ENCODE measurements around the gene NFKBIA.
"Not testable (repeated sequence)": the region's sequence is repeated elsewhere in the genome, so short reads cannot be mapped to it uniquely, and the experiment has no call there.

Gene NFKBIA

DNA sequence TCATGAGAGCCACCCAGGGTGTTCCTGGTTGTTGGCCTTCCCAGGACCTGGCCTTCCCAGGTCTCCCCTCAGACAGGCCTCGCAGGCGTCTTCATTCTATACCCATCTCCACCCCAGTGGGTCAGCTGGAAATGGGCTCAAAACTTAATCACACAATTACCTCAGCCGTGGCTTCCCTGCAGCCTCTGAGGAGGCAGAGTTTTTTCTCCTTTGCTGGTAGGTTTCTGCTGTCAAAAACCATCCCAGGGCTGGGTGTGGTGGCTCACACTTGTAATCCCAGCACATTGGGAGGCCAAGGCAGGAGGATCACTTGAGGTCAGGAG is 13.2 kb downstream of the NFKBIA start:
- DNase-seq (ENCODE audit: low read depth in 4 of 4, low spot score in 1 of 4) = no peak

DNA sequence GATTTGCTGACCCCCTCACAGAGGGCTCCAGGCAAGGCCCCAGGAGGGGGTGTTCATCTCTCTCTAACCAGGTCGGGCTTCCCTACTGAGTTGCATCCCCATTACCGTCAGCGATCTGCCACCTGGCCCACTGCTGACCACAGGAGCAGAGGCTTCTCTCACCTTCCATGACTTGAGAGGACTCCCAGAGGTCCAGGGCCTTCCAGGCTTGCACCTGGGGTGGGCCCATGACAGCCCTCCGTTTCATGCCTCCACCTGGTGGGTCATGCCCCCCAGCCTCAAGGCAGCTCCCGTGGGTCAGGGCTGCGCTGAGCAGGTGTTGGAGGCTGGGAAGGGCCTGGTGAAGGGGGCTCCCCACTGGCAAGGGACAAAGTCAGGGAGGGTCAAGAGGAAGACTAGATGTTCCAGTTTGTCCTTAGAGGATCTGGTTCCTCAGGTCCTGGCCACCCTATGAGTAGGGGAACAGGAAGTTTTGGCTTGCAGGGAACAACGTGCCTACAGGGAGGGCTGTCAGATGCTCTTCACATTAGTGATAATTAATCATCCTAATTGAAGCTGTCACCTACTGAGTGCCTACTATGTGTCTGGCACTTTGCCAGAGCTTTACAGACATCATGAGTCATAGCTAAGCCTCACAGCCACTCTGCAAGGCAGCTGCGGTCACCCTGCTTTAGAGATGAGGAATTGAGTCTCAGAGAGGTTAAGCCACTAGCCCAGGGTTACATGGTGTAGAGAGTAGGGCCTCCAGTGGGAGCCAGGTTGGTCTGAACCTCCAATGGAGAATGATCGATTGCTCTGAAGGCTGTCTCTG is 13.8 kb downstream of the NFKBIA start:
- no peak for DNase-seq (ENCODE audit: low read depth in 4 of 4, low spot score in 1 of 4)

DNA sequence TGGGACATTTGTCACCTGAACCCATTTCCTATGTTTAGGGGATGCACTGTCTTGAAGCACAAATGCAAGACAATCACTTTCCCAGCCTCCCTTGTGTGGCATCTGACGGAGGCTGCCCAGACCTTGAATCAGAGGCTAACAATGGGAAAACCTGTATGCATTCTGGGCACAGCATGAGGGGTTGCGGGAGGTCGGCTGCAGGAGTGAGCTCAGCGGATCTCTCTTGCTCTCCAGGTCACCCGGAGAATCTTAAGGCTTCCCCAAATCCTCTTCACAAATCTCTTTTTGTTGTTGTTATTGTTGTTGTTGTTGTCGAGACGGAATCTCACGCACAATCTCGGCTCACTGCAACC is 15.3 kb downstream of the NFKBIA start:
- no peak for DNase-seq (ENCODE audit: low read depth in 4 of 4, low spot score in 1 of 4)

DNA sequence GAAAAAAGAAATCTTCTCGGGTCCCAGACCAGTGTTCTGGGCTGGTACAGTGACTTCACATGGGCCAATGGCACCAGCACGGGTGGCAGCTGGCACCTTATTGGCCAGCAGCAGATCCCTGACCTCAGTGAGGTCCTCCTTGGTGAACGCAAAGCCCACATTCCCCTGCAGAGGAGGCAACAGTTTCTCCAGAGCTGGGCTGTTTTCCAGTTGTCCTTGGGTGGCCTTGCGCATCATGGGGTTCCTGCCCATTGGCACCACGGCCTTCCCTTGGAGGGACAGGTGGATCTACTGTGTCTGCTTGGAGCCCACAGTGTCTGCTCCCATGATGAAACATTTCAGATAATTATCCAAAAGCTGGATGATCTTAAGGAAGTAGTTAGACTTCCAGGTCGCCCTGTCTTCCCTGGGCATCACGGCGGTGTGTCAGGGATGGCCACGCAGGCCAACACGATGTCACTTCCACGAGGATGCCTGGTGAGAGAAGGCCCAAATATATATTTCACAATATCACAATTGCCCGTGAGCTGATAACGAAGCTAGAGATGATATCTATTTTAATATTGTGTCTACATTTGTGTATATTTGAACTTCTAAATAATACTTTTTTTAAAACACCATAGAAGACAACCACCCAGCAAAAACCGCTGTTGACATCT is 15.8 kb downstream of the NFKBIA start:
- DNase-seq (ENCODE audit: low read depth in 4 of 4, low spot score in 1 of 4) = no peak

DNA sequence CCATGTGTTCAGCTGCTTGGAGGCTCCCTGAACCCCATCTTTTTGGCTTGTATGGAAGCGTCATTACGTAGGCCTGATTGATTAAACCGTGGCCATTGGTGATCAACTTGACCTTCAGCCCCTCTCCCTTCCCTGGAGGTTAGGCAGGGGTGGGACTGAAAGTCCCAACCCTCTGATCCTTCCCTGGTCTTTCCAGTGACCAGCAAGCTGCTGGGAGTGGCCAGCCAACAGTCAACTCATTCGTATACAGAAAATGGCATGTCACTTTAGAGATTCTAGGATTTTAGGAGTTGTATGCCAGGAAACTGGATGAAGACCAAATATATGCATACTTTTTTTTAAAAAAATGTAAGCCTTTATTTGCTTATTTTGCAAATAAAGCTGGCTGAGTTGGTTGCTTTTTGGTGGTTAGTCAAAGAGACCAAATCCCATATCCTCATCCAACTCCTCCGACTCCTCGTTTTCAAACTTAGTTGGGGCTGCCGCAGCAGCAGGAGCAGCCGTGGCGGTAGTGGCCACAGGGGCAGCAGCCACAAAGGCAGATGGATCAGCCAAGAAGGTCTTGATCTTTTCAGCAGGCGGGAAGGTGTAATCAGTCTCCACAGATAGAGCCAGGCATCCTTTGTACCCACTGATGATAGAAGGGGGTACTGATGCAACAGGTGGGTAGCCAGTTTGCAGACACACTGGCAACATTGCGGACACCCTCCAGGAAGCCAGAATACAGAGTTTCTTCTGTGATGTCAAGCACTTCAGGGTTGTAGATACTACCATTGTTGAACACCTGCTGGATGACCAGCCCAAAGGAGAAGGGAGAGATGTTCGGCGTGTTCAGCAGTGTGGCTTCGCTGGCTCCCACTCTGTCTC is 16.6 kb downstream of the NFKBIA start:
- DNase-seq (ENCODE audit: low read depth in 4 of 4, low spot score in 1 of 4) = no peak

DNA sequence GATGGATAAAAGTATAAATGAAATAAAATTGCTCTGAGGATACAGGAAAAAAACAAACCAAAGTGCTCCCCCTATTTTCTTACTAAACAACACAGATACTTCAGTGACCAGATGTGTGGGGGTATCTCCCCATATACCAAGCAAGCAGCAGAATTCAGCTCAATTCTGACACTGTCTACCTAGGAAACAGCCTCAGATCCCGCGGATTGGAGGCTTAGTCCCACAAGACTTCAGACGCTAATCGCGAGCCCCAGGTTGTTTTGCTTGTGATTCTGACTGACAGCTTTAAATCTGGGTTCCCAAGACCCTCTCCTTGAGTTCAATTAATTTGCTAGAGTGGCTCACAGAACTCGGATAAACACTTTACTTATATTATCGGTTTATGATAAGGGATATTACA is 17.3 kb downstream of the NFKBIA start:
- DNase-seq (ENCODE audit: low read depth in 4 of 4, low spot score in 1 of 4) = no peak

GRCh38 chr14:35386673-35387125 is 17.9 kb downstream of the NFKBIA start:
- no peak for DNase-seq (ENCODE audit: low read depth in 4 of 4, low spot score in 1 of 4)

DNA sequence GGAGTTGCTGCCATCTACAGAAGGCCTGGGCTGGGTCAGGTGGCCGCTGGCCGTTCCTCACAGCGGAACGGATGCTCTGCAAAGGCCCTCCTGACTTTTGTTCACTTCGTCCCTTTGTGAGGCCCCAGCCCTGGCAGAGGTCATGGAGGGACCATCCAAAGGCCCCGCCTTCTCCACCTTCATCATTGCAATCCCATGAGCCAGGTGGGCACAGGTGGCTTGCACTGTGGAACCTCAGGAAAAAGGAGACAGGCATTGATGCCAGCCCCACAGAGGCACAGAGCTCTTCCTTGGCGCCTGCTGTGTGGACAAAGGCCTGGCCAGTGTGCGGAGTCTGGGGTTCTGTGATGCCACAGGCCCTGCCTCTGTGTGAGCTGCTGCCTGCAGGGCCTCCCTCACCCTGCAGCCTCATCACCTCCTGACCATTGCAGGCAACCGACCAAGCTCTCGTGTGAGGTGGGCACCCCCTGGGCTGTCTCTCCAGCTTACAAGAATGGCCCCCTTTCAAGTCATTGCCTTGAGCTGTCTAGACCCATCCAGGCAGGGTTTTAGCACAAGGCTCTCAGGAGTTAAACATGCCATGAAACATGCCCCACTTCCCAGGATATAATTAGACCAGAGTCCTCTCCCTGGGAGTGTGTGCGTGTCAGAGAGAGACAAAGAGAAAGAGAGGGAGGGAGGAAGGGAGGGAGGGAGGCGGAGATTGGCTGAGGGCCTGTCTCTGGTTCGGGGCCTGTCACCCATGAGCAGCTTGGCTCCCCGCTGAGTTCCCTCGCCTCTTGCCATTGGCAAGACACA is 19.3 kb downstream of the NFKBIA start:
- no peak for DNase-seq (ENCODE audit: low read depth in 4 of 4, low spot score in 1 of 4)

DNA sequence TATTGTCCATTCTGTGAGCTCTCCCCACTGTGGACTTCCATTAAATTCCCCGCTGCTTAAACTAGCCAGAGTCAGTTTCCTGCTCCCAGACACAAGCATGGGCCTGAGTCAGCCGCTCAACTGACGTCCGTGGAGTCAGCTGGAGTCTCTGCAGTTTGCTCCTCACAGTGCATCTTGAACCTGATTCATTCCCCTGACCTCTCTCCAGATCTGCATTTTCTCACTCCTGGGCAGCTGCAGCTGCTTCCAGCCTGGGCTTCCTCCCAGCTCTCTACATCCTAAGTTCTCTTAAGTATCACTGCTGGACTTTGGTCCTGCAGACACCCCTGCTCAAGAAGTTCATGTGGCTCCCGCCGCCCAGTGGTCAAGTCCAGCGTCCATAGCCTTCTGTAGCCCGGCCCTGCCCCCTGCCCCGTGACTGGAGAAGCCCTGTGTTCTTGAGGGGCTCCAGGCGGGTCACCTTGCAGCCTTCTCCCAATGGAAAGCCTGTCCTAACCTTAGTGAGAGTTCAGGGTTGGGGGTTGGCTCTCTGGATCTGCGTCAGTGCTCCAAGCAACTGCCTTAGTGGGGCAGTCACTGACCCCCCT is 20.0 kb downstream of the NFKBIA start:
- DNase-seq (ENCODE audit: low read depth in 4 of 4, low spot score in 1 of 4) = no peak

DNA sequence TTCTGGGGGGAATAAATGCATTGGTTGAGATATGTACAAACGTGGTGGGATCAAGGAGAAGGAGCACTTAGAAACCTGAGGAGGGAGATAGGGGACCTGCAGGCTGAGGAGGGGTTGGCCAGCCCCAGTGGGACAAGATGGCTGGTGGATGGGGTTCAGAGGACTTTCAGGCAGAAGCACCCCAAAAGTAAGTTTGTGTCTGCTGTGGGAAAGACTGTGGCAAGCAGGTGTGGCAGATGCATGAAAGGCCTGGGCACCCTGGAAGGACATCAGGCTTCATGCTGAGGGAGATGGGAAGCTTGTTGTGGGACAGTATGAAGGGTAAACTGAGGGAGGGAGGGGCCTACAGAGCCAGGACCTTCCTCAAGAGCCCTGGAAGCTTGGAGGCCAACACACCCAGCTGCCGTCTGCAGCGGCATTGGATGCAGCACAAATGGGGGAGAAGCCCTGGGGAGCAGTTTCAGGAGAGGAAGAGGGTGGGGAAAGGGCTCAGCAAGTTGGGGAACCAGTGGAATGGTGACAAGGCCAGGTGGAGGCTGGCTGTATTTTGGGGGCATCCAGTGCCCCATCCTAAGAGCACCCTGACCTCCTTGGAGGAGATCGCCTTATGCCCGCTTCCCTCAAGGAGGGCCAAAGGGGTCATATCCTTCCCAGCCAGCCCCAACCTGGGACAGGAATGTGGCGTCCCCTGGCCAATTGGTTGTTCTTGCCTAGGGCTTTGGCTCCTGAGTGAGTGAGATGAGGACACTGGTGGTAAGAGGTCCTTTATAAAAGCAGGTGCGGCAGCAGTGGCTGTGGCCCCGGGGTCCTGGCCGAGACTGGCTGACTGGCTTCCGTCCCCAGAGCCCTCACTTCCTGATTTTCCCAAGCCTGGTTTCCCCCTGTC is 20.7 kb downstream of the NFKBIA start:
- DNase-seq (ENCODE audit: low read depth in 4 of 4, low spot score in 1 of 4) = no peak

- no peak for DNase-seq (ENCODE audit: low read depth in 4 of 4, low spot score in 1 of 4)
Measured at GRCh38 chr14:35380794-35381193, 23.8 kb downstream of the NFKBIA start.

- DNase-seq (ENCODE audit: low read depth in 4 of 4, low spot score in 1 of 4) = not testable (repeated sequence)
Measured at GRCh38 chr14:35379234-35379933, 25.2 kb downstream of the NFKBIA start.

- DNase-seq (ENCODE audit: low read depth in 4 of 4, low spot score in 1 of 4) = no peak
Measured at GRCh38 chr14:35378425-35379233, 25.9 kb downstream of the NFKBIA start.

DNA sequence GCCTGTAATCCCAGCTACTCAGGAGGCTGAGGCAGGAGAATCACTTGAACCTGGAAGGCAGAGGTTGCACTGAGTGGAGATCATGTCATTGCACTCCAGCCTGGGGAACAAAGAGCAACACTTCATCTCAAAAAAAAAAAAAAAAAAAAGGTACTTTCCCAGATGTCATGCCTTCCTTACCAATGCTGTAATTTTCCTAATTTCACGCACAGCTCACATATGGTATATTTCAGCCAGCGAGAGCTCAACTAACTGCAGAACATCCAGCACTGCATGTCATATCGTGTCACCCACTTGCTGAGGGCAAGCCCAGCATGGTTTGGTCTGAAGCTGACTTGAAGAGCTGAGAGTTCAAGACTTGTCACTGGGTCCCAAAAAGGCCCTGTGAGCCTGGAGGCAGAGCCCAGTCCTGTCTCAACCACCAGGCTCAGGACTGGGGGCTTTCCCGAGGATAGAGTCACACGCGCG is 29.0 kb downstream of the NFKBIA start:
- no peak for DNase-seq (ENCODE audit: low read depth in 4 of 4, low spot score in 1 of 4)

DNA sequence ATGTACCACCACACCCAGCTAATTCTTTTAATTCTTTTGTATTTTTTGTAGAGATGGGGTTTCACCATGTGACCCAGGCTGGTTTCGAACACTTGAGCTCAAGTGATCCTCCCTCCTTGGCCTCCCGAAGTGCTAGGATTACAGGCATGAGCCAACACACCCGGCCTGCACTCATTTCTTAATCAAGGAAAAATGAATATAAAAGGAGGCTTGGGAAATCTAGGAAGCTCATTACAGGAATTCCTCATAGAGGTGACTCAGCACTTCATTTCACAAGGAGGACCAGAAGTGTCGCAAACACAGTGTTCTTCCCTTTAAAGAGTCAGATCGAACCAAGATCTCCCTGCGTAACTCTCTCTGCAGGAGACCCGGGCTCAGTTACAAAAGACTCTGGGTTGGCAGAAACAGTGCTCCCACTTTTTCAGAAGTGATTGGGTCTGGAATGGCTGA is 30.3 kb downstream of the NFKBIA start:
- DNase-seq (ENCODE audit: low read depth in 4 of 4, low spot score in 1 of 4) = no peak

- not testable (repeated sequence) for DNase-seq (ENCODE audit: low read depth in 4 of 4, low spot score in 1 of 4)
Measured at GRCh38 chr14:35373208-35373607, 31.3 kb downstream of the NFKBIA start.

DNA sequence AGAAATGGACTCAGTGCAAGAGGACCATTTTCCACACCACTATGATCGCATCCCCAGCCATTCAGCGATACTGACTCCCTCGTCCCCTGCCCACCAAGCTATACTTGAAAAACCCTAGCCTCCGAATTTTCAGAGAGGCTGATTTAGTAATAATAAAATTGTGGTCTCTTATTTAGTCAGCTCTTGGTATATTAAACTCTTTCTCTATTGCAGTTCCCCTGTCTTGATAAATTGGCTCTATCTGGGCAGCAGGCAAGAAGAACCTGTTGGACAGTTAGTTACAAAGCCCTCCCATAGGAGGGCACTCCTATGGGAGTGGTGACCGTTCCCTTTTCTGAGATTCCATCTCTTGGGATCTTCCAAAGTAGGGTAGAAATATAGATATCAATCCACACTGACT is 33.6 kb downstream of the NFKBIA start:
- DNase-seq (ENCODE audit: low read depth in 4 of 4, low spot score in 1 of 4) = no peak

DNA sequence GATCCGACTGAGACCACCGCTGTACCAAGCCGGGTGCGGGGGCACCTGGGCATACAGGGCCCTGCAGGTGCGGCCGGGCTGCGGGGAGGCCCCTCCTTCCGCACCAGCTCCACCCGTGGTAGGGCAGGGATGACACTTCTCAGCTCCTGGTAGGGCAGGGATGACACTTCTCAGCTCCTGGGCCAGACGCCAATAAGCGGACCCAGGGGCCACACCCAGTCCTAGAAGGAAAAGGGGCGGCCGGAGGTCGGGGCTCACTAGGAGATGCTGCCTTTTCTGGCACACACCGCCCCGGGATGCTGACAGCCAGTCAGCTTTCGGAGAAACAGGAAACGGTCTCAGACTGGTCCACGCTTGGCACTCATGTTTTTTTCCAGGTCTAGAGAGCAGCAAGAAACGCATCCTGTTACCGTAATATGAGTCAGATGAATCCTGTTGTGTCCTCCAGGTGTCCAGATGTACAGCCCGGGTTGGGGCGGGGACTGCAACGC is 34.8 kb downstream of the NFKBIA start:
- DNase-seq (ENCODE audit: low read depth in 4 of 4, low spot score in 1 of 4) = no peak

All from stimulated activated CD4-positive, alpha-beta T cell treated with anti-CD3 and anti-CD28 coated beads, Interleukin-1b, Interleukin-23, amount 100 ng/mL, for 24 hours (primary cell).